ENCODE results near the gene CREG2. TPM values are rescaled to one million over a fixed set of nuclear protein-coding genes. Genes with fewer than 3 reads are reported as not detected.
A peak's percentile ranks its signal among the peaks of the same experiment; 100 is the strongest.

The CREG2 gene
- total RNA-seq, 4 donors from 2014 or later, result 0.40 TPM; not detected in 3

- H3K9me3 ChIP-seq, result no peaks in the 10 kb centered on the region
- no peaks in the 10 kb centered on the region for H3K27me3 ChIP-seq
- H3K4me3 ChIP-seq, result peak overlapping the region in 2 of 4 donors; percentile 90 to 94
- H3K27ac ChIP-seq, result no peak overlapping the region
- DNase-seq, result no peak
- TF ChIP-seq POLR2A (IDR thresholded peaks at IDR 0.05), result no peak
- TF ChIP-seq CTCF (IDR thresholded peaks at IDR 0.05), result no peak
- peaks cover 0 to 43% (median 4%) of the 10 kb centered on the region in 4 donors for H3K4me1 ChIP-seq
- peaks cover 0 to 3% (median 0%) of the 10 kb centered on the region in 3 donors for H3K36me3 ChIP-seq
Observed at GRCh38 chr2:101305035-101305434, 82.3 kb downstream of the CREG2 start.

- Histone ChIP-seq H3K4me1 (peaks cover 0 to 43% (median 5%) of the 10 kb centered on the region in 4 donors), H3K27ac (no peak overlapping the region), H3K27me3 (no peaks in the 10 kb centered on the region), H3K4me3 (no peak overlapping the region), H3K36me3 (peaks cover 0 to 3% (median 0%) of the 10 kb centered on the region in 3 donors), H3K9me3 (no peaks in the 10 kb centered on the region)
- DNase-seq, result no peak
- TF ChIP-seq CTCF (IDR thresholded peaks at IDR 0.05) (no peak), POLR2A (IDR thresholded peaks at IDR 0.05) (no peak)
Observed at GRCh38 chr2:101303688-101304087, 83.6 kb downstream of the CREG2 start.

GRCh38 chr2:101302016-101302415, 85.3 kb downstream of the CREG2 start:
- H3K4me3 ChIP-seq, result no peak overlapping the region
- H3K9me3 ChIP-seq, result no peaks in the 10 kb centered on the region
- H3K4me1 ChIP-seq, result peaks cover 0 to 43% (median 5%) of the 10 kb centered on the region in 4 donors
- peaks cover 0 to 3% (median 0%) of the 10 kb centered on the region in 3 donors for H3K36me3 ChIP-seq
- no peaks in the 10 kb centered on the region for H3K27me3 ChIP-seq
- DNase-seq, result no peak
- no peak for TF ChIP-seq POLR2A (IDR thresholded peaks at IDR 0.05)
- no peak overlapping the region for H3K27ac ChIP-seq

GRCh38 chr2:101300836-101301235, 86.5 kb downstream of the CREG2 start:
- TF ChIP-seq CTCF (IDR thresholded peaks at IDR 0.05) (no peak), POLR2A (IDR thresholded peaks at IDR 0.05) (no peak)
- H3K4me3 ChIP-seq, result no peak overlapping the region
- H3K4me1 ChIP-seq, result peaks cover 0 to 36% (median 5%) of the 10 kb centered on the region in 4 donors
- H3K36me3 ChIP-seq, result peaks cover 0 to 3% (median 0%) of the 10 kb centered on the region in 3 donors
- no peaks in the 10 kb centered on the region for H3K27me3 ChIP-seq
- no peak overlapping the region for H3K27ac ChIP-seq
- DNase-seq, result no peak
- no peaks in the 10 kb centered on the region for H3K9me3 ChIP-seq

GRCh38 chr2:101300164-101300563, 87.1 kb downstream of the CREG2 start:
- Histone ChIP-seq H3K27ac (no peak overlapping the region), H3K36me3 (peaks cover 0 to 3% (median 0%) of the 10 kb centered on the region in 3 donors), H3K27me3 (no peaks in the 10 kb centered on the region), H3K9me3 (no peaks in the 10 kb centered on the region), H3K4me3 (no peak overlapping the region), H3K4me1 (peaks cover 0 to 32% (median 5%) of the 10 kb centered on the region in 4 donors)
- TF ChIP-seq POLR2A (IDR thresholded peaks at IDR 0.05) (no peak), CTCF (IDR thresholded peaks at IDR 0.05) (no peak)
- no peak for DNase-seq

GRCh38 chr2:101299604-101300003, 87.7 kb downstream of the CREG2 start:
- Histone ChIP-seq H3K36me3 (peaks cover 0 to 7% (median 0%) of the 10 kb centered on the region in 3 donors), H3K9me3 (no peaks in the 10 kb centered on the region), H3K27me3 (no peaks in the 10 kb centered on the region), H3K27ac (no peak overlapping the region), H3K4me1 (peaks cover 0 to 29% (median 5%) of the 10 kb centered on the region in 4 donors), H3K4me3 (no peak overlapping the region)
- TF ChIP-seq POLR2A (IDR thresholded peaks at IDR 0.05), result no peak
- no peak for TF ChIP-seq CTCF (IDR thresholded peaks at IDR 0.05)
- DNase-seq, result no peak

All from Peyer's patch (tissue), 4 donors.